ENCODE data around the gene AADAT. TPM values are rescaled to one million over a fixed set of nuclear protein-coding genes. Genes with fewer than 3 reads are reported as not detected.
A peak's percentile ranks its signal among the peaks of the same experiment; 100 is the strongest.

The AADAT gene
- total RNA-seq, 3 donors from 2014 or later (not counting 1 experiment from before 2014, with no cell fraction given), result not detected

DNA sequence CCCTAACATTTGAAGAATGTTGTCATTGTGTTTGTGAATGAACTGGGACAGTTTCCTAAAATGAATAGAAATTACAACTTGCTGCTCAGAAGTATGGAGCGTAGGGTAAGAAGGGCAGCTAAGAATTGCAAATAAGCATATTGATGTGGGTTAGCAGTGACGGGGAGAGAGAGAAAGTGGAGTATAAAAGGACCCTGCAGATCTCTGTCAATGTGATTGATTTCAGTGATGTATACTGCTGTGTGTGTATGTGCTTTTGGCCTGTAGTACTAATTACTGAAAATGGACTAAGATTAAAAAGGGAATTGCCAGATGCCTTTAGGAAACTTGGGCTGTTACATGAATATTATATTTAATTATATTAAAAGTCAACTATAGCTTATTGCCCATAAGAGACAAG is 55.8 kb downstream of the AADAT start:
- 94% methylated on average over 2 of the region's 2 CpGs for WGBS (ENCODE audit: insufficient coverage)

DNA sequence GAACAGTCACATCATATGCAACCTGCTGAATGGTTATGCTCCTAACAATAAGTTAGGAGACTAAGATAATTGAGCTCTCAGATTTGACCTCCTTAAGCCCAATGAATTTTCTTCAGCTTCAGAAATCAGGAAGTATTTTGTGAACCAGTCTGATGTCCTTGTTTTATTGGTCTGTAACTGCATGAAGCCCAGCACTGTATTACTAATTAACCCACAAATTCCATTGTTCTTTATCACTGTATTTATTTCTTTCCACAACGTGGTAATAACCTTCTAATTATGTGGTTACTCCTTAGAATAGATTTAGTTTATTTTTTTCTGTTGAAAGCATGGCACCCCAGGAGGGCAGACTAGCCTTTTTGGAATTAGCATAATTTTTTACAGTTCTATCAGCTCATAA is 59.6 kb downstream of the AADAT start:
- WGBS (ENCODE audit: insufficient coverage), result no CpG with 5 or more reads among the region's 1 CpG

More for the DNA sequence above, 55.8 kb downstream of the AADAT start:
- Histone ChIP-seq H3K27me3 (ENCODE audit: control insufficient read depth, insufficient read depth, low read length) (peaks cover 3% of the 10 kb centered on the region), H3K36me3 (ENCODE audit: control insufficient read depth, insufficient read depth, low read length) (no peaks in the 10 kb centered on the region), H3K4me3 (ENCODE audit: low read length) (no peak overlapping the region), H3K4me1 (ENCODE audit: control insufficient read depth, insufficient read depth, low read length) (no peaks in the 10 kb centered on the region), H3K27ac (ENCODE audit: low read length) (no peak overlapping the region), H3K9me3 (ENCODE audit: control insufficient read depth, insufficient read depth, low read length) (no peaks in the 10 kb centered on the region)
- Mint-ChIP-seq H3K36me3 (no peaks in the 10 kb centered on the region), H3K27me3 (ENCODE audit: low read depth in 2 of 2) (peaks cover 7 to 11% of the 10 kb centered on the region in 2 donors), H3K4me3 (no peak overlapping the region), H3K4me1 (no peaks in the 10 kb centered on the region), H3K9me3 (no peaks in the 10 kb centered on the region), H3K27ac (no peak overlapping the region)
- DNase-seq, result no peak
- intact Hi-C loops (cut with micrococcal nuclease), result no loop called here
- ATAC-seq, result no peak
- TF ChIP-seq, protein P1, sequence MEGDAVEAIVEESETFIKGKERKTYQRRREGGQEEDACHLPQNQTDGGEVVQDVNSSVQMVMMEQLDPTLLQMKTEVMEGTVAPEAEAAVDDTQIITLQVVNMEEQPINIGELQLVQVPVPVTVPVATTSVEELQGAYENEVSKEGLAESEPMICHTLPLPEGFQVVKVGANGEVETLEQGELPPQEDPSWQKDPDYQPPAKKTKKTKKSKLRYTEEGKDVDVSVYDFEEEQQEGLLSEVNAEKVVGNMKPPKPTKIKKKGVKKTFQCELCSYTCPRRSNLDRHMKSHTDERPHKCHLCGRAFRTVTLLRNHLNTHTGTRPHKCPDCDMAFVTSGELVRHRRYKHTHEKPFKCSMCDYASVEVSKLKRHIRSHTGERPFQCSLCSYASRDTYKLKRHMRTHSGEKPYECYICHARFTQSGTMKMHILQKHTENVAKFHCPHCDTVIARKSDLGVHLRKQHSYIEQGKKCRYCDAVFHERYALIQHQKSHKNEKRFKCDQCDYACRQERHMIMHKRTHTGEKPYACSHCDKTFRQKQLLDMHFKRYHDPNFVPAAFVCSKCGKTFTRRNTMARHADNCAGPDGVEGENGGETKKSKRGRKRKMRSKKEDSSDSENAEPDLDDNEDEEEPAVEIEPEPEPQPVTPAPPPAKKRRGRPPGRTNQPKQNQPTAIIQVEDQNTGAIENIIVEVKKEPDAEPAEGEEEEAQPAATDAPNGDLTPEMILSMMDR (IDR thresholded peaks at IDR 0.05), result no peak

DNA sequence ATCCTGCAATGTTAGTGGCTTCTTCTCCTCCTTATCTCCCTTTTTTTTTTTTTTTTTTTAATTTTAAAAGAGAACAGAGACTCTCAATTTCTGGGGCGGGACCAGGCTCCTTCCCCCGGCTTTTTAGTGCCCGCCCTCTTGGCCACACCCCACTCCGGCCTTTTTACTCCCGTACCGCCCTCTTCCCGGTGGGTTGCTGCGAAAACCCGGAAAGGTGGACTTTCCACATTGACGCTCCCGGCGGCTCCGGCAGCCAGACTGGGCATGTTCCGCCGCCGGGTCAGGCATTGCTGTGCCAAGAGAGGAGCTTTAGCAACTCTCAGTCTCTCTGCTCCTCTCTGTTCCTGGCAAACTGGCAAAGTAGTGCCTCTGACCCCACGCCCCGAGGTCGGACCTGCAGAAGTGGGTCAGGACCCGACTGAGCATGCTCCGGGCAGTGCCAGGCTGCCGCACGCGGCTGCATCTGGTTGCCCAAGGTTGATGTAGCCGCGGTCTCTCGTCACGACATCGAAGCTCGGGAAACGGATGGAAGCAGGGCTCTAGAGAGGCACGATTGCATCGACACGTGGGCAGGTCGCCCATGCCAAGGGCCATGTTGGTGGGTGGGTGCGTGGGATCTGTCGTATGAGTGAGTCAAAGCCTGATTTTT is 62.5 kb downstream of the AADAT start:
- TF ChIP-seq, protein P1 (IDR thresholded peaks at IDR 0.05), result no peak
- peaks cover 14 to 16% of the 10 kb centered on the region in 2 donors for H3K4me1 Mint-ChIP-seq
- H3K36me3 Mint-ChIP-seq, result no peaks in the 10 kb centered on the region
- Histone ChIP-seq H3K27me3 (ENCODE audit: control insufficient read depth, insufficient read depth, low read length) (peaks cover 9% of the 10 kb centered on the region), H3K27ac (ENCODE audit: low read length) (no peak overlapping the region), H3K4me3 (ENCODE audit: low read length) (peak overlapping the region; percentile 90), H3K4me1 (ENCODE audit: control insufficient read depth, insufficient read depth, low read length) (peaks cover 10% of the 10 kb centered on the region), H3K36me3 (ENCODE audit: control insufficient read depth, insufficient read depth, low read length) (no peaks in the 10 kb centered on the region), H3K9me3 (ENCODE audit: control insufficient read depth, insufficient read depth, low read length) (no peaks in the 10 kb centered on the region)
- no peaks in the 10 kb centered on the region for H3K9me3 Mint-ChIP-seq
- peaks cover 7 to 20% of the 10 kb centered on the region in 2 donors for H3K27me3 Mint-ChIP-seq (ENCODE audit: low read depth in 2 of 2)
- DNase-seq (peak; percentile 86 to 94), ATAC-seq (peak; percentile 72 to 84 (median 73))
- 2% methylated on average over 36 of the region's 37 CpGs for WGBS (ENCODE audit: insufficient coverage)
- intact Hi-C loops (cut with micrococcal nuclease), result loop anchor here (5.0 to 10.0 kb wide), 3 partner anchors 415 to 1713 kb away; partner anchors contain the start of genes DDX60 and NEK1
- H3K4me3 Mint-ChIP-seq, result peak overlapping the region; percentile 94
- H3K27ac Mint-ChIP-seq, result peak overlapping the region; percentile 82 to 86

More for the DNA sequence above, 59.6 kb downstream of the AADAT start:
- intact Hi-C loops (cut with micrococcal nuclease), result no loop called here
- TF ChIP-seq, protein P1 (IDR thresholded peaks at IDR 0.05), result no peak
- Mint-ChIP-seq H3K4me1 (peaks cover 14 to 16% of the 10 kb centered on the region in 2 donors), H3K4me3 (no peak overlapping the region), H3K36me3 (no peaks in the 10 kb centered on the region), H3K9me3 (no peaks in the 10 kb centered on the region), H3K27me3 (ENCODE audit: low read depth in 2 of 2) (peaks cover 7 to 20% of the 10 kb centered on the region in 2 donors), H3K27ac (no peak overlapping the region)
- Histone ChIP-seq H3K4me1 (ENCODE audit: control insufficient read depth, insufficient read depth, low read length) (peaks cover 10% of the 10 kb centered on the region), H3K27me3 (ENCODE audit: control insufficient read depth, insufficient read depth, low read length) (peaks cover 7% of the 10 kb centered on the region), H3K36me3 (ENCODE audit: control insufficient read depth, insufficient read depth, low read length) (no peaks in the 10 kb centered on the region), H3K27ac (ENCODE audit: low read length) (no peak overlapping the region), H3K9me3 (ENCODE audit: control insufficient read depth, insufficient read depth, low read length) (no peaks in the 10 kb centered on the region), H3K4me3 (ENCODE audit: low read length) (no peak overlapping the region)
- no peak for ATAC-seq
- DNase-seq, result no peak
